NCI-H2029 (cell line): ENCODE data around the gene SUSD6.

Experiments used
- DNase-seq: peaks from one replicate; lab custom pipeline; 2025; lab: John Stamatoyannopoulos, UW

The SUSD6 gene

DNA sequence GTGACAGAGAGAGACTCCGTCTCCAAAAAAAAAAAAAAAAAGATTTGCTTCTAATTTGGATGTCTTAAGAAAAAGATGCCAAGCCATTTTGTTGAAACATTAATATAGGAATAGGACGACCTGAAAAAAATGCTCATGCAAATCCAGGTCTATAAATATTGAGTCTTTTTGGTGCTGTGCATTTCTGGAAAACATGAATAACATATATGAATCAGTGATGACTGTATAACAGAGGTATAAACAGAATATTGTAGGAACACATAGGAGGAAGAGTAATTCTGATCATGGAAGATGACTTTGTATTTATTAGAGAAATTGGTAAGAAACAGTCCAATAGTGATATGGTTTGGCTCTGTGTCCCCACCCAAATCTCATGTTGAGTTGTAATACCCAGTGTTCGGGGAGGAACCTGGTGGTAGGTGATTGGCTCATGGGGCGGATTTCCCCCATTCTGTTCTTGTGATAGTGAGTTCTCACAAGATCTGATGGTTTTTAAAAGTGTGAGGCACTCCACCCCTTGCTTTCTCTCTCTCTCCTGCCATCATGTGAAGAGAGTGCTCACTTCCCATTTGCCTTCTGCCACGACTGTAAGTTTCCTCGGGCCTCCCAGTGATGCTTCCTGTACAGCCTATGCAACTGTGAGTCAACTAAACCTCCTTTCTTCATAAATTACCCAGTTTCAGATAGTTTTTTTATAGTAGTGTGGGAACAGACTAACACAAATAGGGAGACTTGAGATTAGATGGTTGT is 152.5 kb downstream of the SUSD6 start:
- no peak for DNase-seq
